Fibroblast of skin of left quadriceps (primary cell): Measurements from ENCODE around the gene CEL.

Source experiments
- DNase-seq, 2 experiments: peaks; one replicate each; pipeline ENCODE4 v3.0.0-alpha.2; 2013; ENCODE audit warnings: low read depth in 2 of 2

Gene CEL

GRCh38 chr9:133117271-133118178, 55.7 kb downstream of the CEL start:
- no peak for DNase-seq

GRCh38 chr9:133118179-133118520, 56.4 kb downstream of the CEL start:
- DNase-seq: no peak

GRCh38 chr9:133118568-133118967, 56.8 kb downstream of the CEL start:
- DNase-seq: no peak

GRCh38 chr9:133119103-133119845, 57.5 kb downstream of the CEL start:
- peak; percentile 45 for DNase-seq

- DNase-seq: no peak
Measured at GRCh38 chr9:133119846-133120500, 58.2 kb downstream of the CEL start.

GRCh38 chr9:133120501-133121197, 58.9 kb downstream of the CEL start:
- DNase-seq: no peak
